Uterus (tissue), 2 donors: Measurements from ENCODE around the gene MYADML2.

Experiments
- POLR2A ChIP-seq, 2 donors: fragments of 450-650 bp; IDR thresholded peaks; one replicate each; pipeline ENCODE4 v1.6.1; 2016; ENCODE audit warnings: antibody characterized with exemption in 2 of 2, mild to moderate bottlenecking in 1 of 2, moderate library complexity in 1 of 2
- TF ChIP-seq, protein P1 (sequence below), 4 experiments: fragments of 200-600 bp in 2 of 4; fragments of 450-650 bp in 2 of 4; sonication (generic) in 2 of 4; IDR thresholded peaks; one replicate each; pipeline ENCODE4 v1.5.1; 2016 to 2019; ENCODE audit warnings: antibody characterized with exemption in 4 of 4, mild to moderate bottlenecking in 2 of 4, moderate library complexity in 1 of 4

- TF ChIP-seq, protein P1, sequence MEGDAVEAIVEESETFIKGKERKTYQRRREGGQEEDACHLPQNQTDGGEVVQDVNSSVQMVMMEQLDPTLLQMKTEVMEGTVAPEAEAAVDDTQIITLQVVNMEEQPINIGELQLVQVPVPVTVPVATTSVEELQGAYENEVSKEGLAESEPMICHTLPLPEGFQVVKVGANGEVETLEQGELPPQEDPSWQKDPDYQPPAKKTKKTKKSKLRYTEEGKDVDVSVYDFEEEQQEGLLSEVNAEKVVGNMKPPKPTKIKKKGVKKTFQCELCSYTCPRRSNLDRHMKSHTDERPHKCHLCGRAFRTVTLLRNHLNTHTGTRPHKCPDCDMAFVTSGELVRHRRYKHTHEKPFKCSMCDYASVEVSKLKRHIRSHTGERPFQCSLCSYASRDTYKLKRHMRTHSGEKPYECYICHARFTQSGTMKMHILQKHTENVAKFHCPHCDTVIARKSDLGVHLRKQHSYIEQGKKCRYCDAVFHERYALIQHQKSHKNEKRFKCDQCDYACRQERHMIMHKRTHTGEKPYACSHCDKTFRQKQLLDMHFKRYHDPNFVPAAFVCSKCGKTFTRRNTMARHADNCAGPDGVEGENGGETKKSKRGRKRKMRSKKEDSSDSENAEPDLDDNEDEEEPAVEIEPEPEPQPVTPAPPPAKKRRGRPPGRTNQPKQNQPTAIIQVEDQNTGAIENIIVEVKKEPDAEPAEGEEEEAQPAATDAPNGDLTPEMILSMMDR (IDR thresholded peaks at IDR 0.05) = no peak
- no peak for TF ChIP-seq POLR2A (IDR thresholded peaks at IDR 0.05)
Measured at GRCh38 chr17:81900181-81900820, 46.7 kb downstream of the MYADML2 start.
